K562 (cell line): ENCODE measurements around the gene HOXA7. TPM values are rescaled to one million over a fixed set of nuclear protein-coding genes. Genes with fewer than 3 reads are reported as not detected.

Source experiments
- ATAC-seq: fragments of 200-7000 bp; cut with Tn5 transposase; 3 replicates; pipeline ENCODE4 v1.9.1; 2020; ENCODE audit warnings: moderate library complexity
- BruUV-seq: library from RNA; stranded (reverse); fragments of 400-500 nt; replicated peaks from 2 replicates; lab custom pipeline; 2021; lab: Mats Ljungman, UMichigan
- CTCF ChIA-PET: fragments of 300-600 bp; formaldehyde crosslinking; extraction: SDS; loops from one replicate; lab custom pipeline; 2021; ENCODE audit warnings: low intra/inter-chr PET ratio; lab: Yijun Ruan, JAX
- POLR2A ChIA-PET: fragments of 300-600, 350-650 bp; sonication (Branson Sonifier 250); formaldehyde crosslinking; extraction: SDS; loops from one replicate; lab custom pipeline; 2021; ENCODE audit warnings: antibody characterized with exemption, inconsistent platforms; lab: Yijun Ruan, JAX
- DNase-seq, 4 experiments: peaks; one replicate each; pipeline versions ENCODE4 v3.0.0 to v3.0.0-alpha.2; 2011 to 2018; ENCODE audit warnings: low spot score in 3 of 4, mixed read lengths in 3 of 4; ENCODE audit errors: extremely low read depth in 1 of 4
- FAIRE-seq: peaks from 2 replicates; lab custom pipeline; 2011; peaks lifted over from hg19 to GRCh38; lab: Jason Lieb, UNC
- H2AFZ ChIP-seq: 2 replicates; pipeline ENCODE4 v1.6.0; 2011; ENCODE audit warnings: low read depth, low read length, control low read depth, inconsistent platforms
- H3K27ac ChIP-seq: fragments of 200-600 bp; 3 replicates; pipeline ENCODE4 v1.8.0; 2011; ENCODE audit warnings: low read depth, mild to moderate bottlenecking, control low read depth, inconsistent platforms, low read length, moderate library complexity, mixed read lengths; ENCODE audit errors: extremely low read depth
- H3K27me3 ChIP-seq, 2 experiments: fragments of 300-600 bp in 1 of 2; 2 replicates in 1 of 2; 3 replicates in 1 of 2; pipeline versions ENCODE4 v1.6.0 to v1.8.0; 2011; ENCODE audit warnings: inconsistent platforms in 2 of 2, low read length in 2 of 2, mild to moderate bottlenecking in 1 of 2, mixed read lengths in 1 of 2, moderate library complexity in 1 of 2; ENCODE audit not compliant: control insufficient read depth in 2 of 2, insufficient read depth in 2 of 2
- H3K36me3 ChIP-seq: fragments of 300-600 bp; 3 replicates; pipeline ENCODE4 v1.8.0; 2011; ENCODE audit warnings: mild to moderate bottlenecking, low read length, inconsistent platforms; ENCODE audit not compliant: control insufficient read depth, insufficient read depth
- H3K4me1 ChIP-seq, 2 experiments: fragments of 200-600 bp in 1 of 2; replicated peaks in 1 of 2; 2 replicates in 1 of 2; 3 replicates in 1 of 2; pipeline versions ENCODE4 v1.5.1 to v1.8.0; 2011; ENCODE audit warnings: inconsistent platforms in 2 of 2, low read length in 2 of 2, mild to moderate bottlenecking in 1 of 2, mixed read lengths in 1 of 2, moderate library complexity in 1 of 2; ENCODE audit not compliant: control insufficient read depth in 2 of 2, insufficient read depth in 2 of 2
- H3K4me2 ChIP-seq: 2 replicates; pipeline ENCODE4 v1.6.1; 2011; ENCODE audit warnings: low read length, control low read depth, inconsistent platforms, mixed read lengths; ENCODE audit not compliant: insufficient read depth
- H3K4me3 ChIP-seq: fragments of 200-600 bp; sonication (generic), shearing (Covaris generic); 2 replicates; pipeline ENCODE4 v1.5.1; 2016; ENCODE audit warnings: control low read depth, inconsistent platforms
- H3K79me2 ChIP-seq: fragments of 200-600 bp; 3 replicates; pipeline ENCODE4 v1.8.0; 2011; ENCODE audit warnings: low read length, inconsistent platforms; ENCODE audit not compliant: control insufficient read depth, insufficient read depth
- H3K9ac ChIP-seq, 2 experiments: 2 replicates each; pipeline versions ENCODE4 v1.6.0 to v1.6.1; 2011; ENCODE audit warnings: low read depth in 2 of 2, low read length in 2 of 2, control low read depth in 1 of 2, inconsistent platforms in 1 of 2, mild to moderate bottlenecking in 1 of 2, mixed read lengths in 1 of 2; ENCODE audit not compliant: insufficient read depth in 1 of 2
- H3K9me1 ChIP-seq: one replicate; pipeline ENCODE4 v1.6.0; 2011; ENCODE audit warnings: inconsistent platforms, mild to moderate bottlenecking, low read length, moderate library complexity; ENCODE audit not compliant: control insufficient read depth, insufficient read depth
- H3K9me3 ChIP-seq: replicated peaks from 2 replicates; pipeline ENCODE4 v1.5.1; 2011; ENCODE audit warnings: low read depth, low read length, inconsistent platforms; ENCODE audit not compliant: control insufficient read depth, insufficient read depth
- H4K20me1 ChIP-seq: replicated peaks from 2 replicates; pipeline ENCODE4 v1.6.1; 2011; ENCODE audit warnings: low read length, inconsistent platforms, mixed read lengths; ENCODE audit not compliant: control insufficient read depth, insufficient read depth
- RBM39 ChIP-seq: fragments of 200-400 bp; formaldehyde crosslinking; optimal IDR thresholded peaks from 2 replicates; pipeline ENCODE3; 2018; ENCODE audit warnings: low read depth, low read length
- ZNF699 ChIP-seq: fragments of 250-450 bp; sonication (Bioruptor Pico); IDR thresholded peaks from 2 replicates; pipeline ENCODE4 v1.8.0; 2021; ENCODE audit warnings: mild to moderate bottlenecking, moderate library complexity; ENCODE audit not compliant: insufficient replicate concordance
- WGBS: fragments of 100-300 bp; shearing (Covaris generic); methylation state at CpG from one replicate; pipeline ENCODE4 v1.1.6; 2016; ENCODE audit warnings: low coverage, mixed read lengths; ENCODE audit not compliant: insufficient coverage; ENCODE audit errors: missing lambda C conversion rate; 5-methylcytosine and 5-hydroxymethylcytosine counted together
- in situ Hi-C: fragments of 300-500 bp; cut with MboI; formaldehyde crosslinking; loops from 4 replicates; pipeline ENCODE4 v1.15.0; 2018; ENCODE audit warnings: inconsistent platforms, mixed read lengths
- intact Hi-C: fragments of 100-400 bp; cut with micrococcal nuclease; formaldehyde crosslinking; loops from 2 replicates; pipeline ENCODE4 v1.14.2; 2022
- polyA plus RNA-seq, 8 experiments: library from polyadenylated mRNA; depleted of rRNA in 4 of 8; stranded (reverse) in 5 of 8; unstranded in 3 of 8; fragments of >200 nt; fragmentation: Nextera tagmentation in 2 of 8; fragmentation: Illumina TruSeq in 1 of 8; extraction: Ambion mirVana in 2 of 8; extraction: Trizol in 1 of 8; gene quantifications; 2 replicates each; pipeline versions ENCODE4 v1.2.1 to v1.2.3, GENCODE V29; 2011 to 2014; ENCODE audit warnings: inconsistent platforms in 1 of 8, missing spikeins in 1 of 8
- total RNA-seq, 7 experiments: library from RNA; depleted of rRNA in 6 of 7; stranded (reverse); fragments of >200 nt in 6 of 7; fragmentation: Illumina TruSeq in 2 of 7; extraction: Trizol in 2 of 7; gene quantifications; 2 replicates each; pipeline versions ENCODE4 v1.2.1 to v1.2.3, GENCODE V29; 2011 to 2021; ENCODE audit warnings: low replicate concordance in 1 of 7
- TF ChIP-seq, protein P1 (sequence below): fragments of 450-650 bp; IDR thresholded peaks from 2 replicates; pipeline ENCODE4 v1.7.1; 2018; ENCODE audit warnings: mild to moderate bottlenecking, low read depth; ENCODE audit not compliant: partially characterized antibody

The HOXA7 gene
- total and polyA plus RNA-seq, 9 of the 15 experiments (the other 6 are each of a cell fraction or from before 2014, with no cell fraction given): not detected

DNA sequence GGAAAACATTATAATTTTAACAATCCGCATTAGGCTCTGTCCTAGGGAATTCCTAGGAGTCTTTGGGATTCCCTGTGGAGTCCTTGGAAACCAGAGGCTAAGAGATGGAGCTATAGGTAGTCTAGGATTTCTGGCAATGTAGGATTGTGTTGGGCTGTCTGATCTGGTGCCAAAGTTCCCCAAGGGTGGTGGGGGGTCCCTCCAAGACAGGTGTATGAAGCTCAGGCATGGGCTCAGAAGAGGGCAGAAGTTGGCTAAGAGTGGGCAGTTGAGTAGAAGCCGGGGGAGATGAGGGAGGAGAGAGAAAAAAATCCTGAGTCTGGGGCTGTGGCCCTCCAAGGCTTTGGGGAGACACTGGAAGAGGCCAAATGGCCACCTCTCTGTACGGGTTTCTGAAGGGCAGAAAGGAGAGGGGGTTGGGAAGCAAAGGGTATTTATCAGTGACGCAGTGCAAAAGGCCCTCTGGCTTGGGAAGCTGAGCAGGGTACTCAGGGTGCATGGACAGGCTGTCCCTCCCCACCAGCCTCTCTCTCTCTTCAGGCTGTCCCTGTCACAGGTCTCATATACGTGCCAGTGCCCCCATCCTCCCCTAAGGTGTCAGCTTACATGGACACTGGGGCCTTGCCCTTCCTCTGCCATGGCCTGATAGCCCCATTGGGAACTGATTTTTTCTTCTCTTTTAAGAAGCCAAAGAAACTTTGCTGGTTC, 9.8 kb downstream of the HOXA7 start (continued):
- TF ChIP-seq, protein P1, sequence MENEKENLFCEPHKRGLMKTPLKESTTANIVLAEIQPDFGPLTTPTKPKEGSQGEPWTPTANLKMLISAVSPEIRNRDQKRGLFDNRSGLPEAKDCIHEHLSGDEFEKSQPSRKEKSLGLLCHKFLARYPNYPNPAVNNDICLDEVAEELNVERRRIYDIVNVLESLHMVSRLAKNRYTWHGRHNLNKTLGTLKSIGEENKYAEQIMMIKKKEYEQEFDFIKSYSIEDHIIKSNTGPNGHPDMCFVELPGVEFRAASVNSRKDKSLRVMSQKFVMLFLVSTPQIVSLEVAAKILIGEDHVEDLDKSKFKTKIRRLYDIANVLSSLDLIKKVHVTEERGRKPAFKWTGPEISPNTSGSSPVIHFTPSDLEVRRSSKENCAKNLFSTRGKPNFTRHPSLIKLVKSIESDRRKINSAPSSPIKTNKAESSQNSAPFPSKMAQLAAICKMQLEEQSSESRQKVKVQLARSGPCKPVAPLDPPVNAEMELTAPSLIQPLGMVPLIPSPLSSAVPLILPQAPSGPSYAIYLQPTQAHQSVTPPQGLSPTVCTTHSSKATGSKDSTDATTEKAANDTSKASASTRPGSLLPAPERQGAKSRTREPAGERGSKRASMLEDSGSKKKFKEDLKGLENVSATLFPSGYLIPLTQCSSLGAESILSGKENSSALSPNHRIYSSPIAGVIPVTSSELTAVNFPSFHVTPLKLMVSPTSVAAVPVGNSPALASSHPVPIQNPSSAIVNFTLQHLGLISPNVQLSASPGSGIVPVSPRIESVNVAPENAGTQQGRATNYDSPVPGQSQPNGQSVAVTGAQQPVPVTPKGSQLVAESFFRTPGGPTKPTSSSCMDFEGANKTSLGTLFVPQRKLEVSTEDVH: no peak
- no peak for TF ChIP-seq RBM39
- TF ChIP-seq, all 486 proteins: peak for 0

DNA sequence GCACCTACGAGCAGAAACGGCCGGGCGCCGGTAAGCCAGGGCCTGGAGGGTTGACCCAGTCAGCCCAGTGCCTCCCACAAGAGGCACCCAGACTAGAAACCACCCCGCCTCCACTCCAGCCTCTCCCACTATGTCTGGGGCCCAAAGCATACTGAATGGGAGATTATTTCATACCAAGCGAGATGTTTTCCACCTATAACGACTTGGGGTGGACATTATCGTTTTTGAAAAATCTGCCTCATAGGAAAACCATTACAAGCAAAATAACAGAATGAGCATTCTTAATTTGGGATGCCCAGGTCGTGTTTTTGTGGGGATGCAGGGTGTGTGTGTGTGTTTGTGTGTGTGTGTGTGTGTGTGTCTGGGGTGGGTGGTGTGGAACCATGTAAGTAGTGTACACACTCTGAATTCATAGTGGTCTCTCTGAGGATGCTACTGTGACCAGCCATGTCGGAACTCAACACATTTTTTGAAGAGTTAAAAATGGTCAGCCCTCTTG, 10.5 kb downstream of the HOXA7 start:
- no peak for TF ChIP-seq ZNF699 (CRISPR knock-in tag)
- Histone ChIP-seq H3K4me3 (no peak overlapping the region), H2AFZ (no peak overlapping the region), H3K9ac (no peak overlapping the region), H3K4me2 (no peak overlapping the region), H3K27ac (no peak overlapping the region), H3K9me1 (no peaks in the 10 kb centered on the region), H3K9me3 (no peaks in the 10 kb centered on the region), H4K20me1 (no peaks in the 10 kb centered on the region), H3K36me3 (no peaks in the 10 kb centered on the region), H3K4me1 (peaks cover 0 to 22% of the 10 kb centered on the region in 2 experiments; a peak in 2 of 5 replicates), H3K27me3 (peaks cover 32 to 87% of the 10 kb centered on the region in 2 experiments), H3K79me2 (no peaks in the 10 kb centered on the region)
- intact Hi-C loops: no loop called here
- WGBS: 0% methylated on average over 11 of the region's 11 CpGs
- POLR2A ChIA-PET: no interaction called here
- ATAC-seq: no peak
- BruUV-seq: no TSS peak
- in situ Hi-C loops: loop anchor here (10.0 kb wide), 1 partner anchor 291 kb away; no protein-coding TSS in a partner anchor
- DNase-seq: no peak
- CTCF ChIA-PET: no interaction called here
- FAIRE-seq: no peak
